ENCODE results near the gene VPS13D.

DNA sequence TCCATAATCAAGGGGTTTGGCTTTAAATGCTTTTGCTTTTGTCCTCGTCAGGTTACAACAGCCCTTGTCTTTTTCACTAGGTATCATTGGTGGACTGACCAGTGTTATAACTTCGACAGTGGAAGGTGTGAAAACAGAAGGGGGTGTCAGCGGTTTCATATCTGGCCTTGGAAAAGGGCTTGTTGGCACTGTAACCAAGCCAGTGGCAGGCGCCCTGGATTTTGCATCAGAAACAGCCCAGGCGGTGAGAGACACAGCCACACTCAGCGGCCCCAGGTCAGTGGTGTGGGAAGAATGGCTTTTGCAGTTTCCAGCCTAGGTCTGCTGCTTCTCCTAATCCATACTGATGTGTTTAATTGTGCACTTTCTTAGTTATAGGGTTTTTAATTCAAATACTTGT lies 230.3 kb downstream of the VPS13D start:
- no peak for TF ChIP-seq EZH2phosphoT487 (IDR thresholded peaks at IDR 0.05; ENCODE audit: borderline replicate concordance, low read length)
- TF ChIP-seq, protein P1, sequence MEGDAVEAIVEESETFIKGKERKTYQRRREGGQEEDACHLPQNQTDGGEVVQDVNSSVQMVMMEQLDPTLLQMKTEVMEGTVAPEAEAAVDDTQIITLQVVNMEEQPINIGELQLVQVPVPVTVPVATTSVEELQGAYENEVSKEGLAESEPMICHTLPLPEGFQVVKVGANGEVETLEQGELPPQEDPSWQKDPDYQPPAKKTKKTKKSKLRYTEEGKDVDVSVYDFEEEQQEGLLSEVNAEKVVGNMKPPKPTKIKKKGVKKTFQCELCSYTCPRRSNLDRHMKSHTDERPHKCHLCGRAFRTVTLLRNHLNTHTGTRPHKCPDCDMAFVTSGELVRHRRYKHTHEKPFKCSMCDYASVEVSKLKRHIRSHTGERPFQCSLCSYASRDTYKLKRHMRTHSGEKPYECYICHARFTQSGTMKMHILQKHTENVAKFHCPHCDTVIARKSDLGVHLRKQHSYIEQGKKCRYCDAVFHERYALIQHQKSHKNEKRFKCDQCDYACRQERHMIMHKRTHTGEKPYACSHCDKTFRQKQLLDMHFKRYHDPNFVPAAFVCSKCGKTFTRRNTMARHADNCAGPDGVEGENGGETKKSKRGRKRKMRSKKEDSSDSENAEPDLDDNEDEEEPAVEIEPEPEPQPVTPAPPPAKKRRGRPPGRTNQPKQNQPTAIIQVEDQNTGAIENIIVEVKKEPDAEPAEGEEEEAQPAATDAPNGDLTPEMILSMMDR (conservative IDR thresholded peaks at IDR 0.05; ENCODE audit: low read depth, low read length): no peak

Measured in PC-3 (cell line).